ENCODE data around the gene KRABD2.

KRABD2 gene

GRCh38 chr17:8391711-8392110 is 15.2 kb upstream of the KRABD2 start:
- POLR2A ChIA-PET = no interaction called here
- Histone ChIP-seq H4K20me1 (ENCODE audit: control insufficient read depth, insufficient read depth) (no peaks in the 10 kb centered on the region), H2AFZ (ENCODE audit: control insufficient read depth, low read depth, low read length) (no peak overlapping the region), H3K9ac (ENCODE audit: control insufficient read depth, insufficient read depth, low read length) (no peak overlapping the region), H3K9me3 (replicated peaks; ENCODE audit: control insufficient read depth, insufficient read depth, low read length) (no peaks in the 10 kb centered on the region), H3K79me2 (ENCODE audit: control insufficient read depth, insufficient read depth, low read length) (no peaks in the 10 kb centered on the region), H3K4me1 (ENCODE audit: control insufficient read depth, insufficient read depth, low read length) (no peaks in the 10 kb centered on the region), H3K27ac (ENCODE audit: control insufficient read depth, insufficient read depth) (no peak overlapping the region), H3K4me2 (ENCODE audit: control insufficient read depth, insufficient read depth) (no peak overlapping the region), H3K4me3 (no peak overlapping the region), H3K36me3 (ENCODE audit: control insufficient read depth in 2 of 2, insufficient read depth in 2 of 2, low read length in 1 of 2) (no peaks in the 10 kb centered on the region), H3K27me3 (replicated peaks in 1 of 2; ENCODE audit: control insufficient read depth in 2 of 2, insufficient read depth in 2 of 2, low read length in 1 of 2) (no peaks in the 10 kb centered on the region)
- intact Hi-C loops (cut with micrococcal nuclease; ENCODE audit: unreplicated experiment) (no loop called here), in situ Hi-C loops (cut with MboI) (no loop called here)
- SMC1A ChIA-PET (ENCODE audit: uncharacterized antibody, unreplicated experiment) = interaction anchor here (0.8 kb wide), 1 partner anchor 18 kb away, joined by 3 read pairs; no protein-coding TSS in a partner anchor
- TF ChIP-seq MLLT1 (IDR thresholded peaks at IDR 0.05) (no peak), CREM (IDR thresholded peaks at IDR 0.05; ENCODE audit: low read depth) (no peak), TCF12 (IDR thresholded peaks at IDR 0.05; ENCODE audit: low read depth, low read length) (no peak), RAD51 (IDR thresholded peaks at IDR 0.05) (no peak), SUZ12 (IDR thresholded peaks at IDR 0.05; ENCODE audit: unreplicated experiment) (no peak), SUPT20H (IDR thresholded peaks at IDR 0.05; ENCODE audit: borderline replicate concordance, control insufficient read depth, low read depth, low read length) (no peak), ETV6 (conservative IDR thresholded peaks at IDR 0.05 in 1 of 2, IDR thresholded peaks at IDR 0.05 in 1 of 2; ENCODE audit: borderline replicate concordance in 1 of 2, low read depth in 1 of 2) (no peak), SKIL (IDR thresholded peaks at IDR 0.05; ENCODE audit: low read depth, poor library complexity, severe bottlenecking) (no peak), SP1 (IDR thresholded peaks at IDR 0.05; ENCODE audit: low read depth, low read length) (no peak), NBN (IDR thresholded peaks at IDR 0.05) (no peak), IRF5 (IDR thresholded peaks at IDR 0.05; ENCODE audit: borderline replicate concordance) (no peak), ATF3 (IDR thresholded peaks at IDR 0.05; ENCODE audit: borderline replicate concordance, extremely low read depth, low read depth, low read length) (no peak), TCF7 (IDR thresholded peaks at IDR 0.05; ENCODE audit: borderline replicate concordance) (no peak)
- FAIRE-seq = no peak
- 31% methylated on average over 9 of the region's 9 CpGs for WGBS (ENCODE audit: insufficient coverage, insufficient replicate concordance, low lambda C conversion rate, missing lambda C conversion rate)
- no TSS peak for BruUV-seq (replicated peaks)
- DNase-seq (ENCODE audit: low read depth, low spot score) = no peak
- RAD21 ChIA-PET (ENCODE audit: unreplicated experiment) = no interaction called here
- CTCF ChIA-PET = interaction anchor here (0.9 kb wide), 1 partner anchor 18 kb away, joined by 4 read pairs; no protein-coding TSS in a partner anchor
- ATAC-seq = no peak

All from GM12878 (cell line).